Measurements from ENCODE around the gene CCDC88C. TPM values are rescaled to one million over a fixed set of nuclear protein-coding genes. Genes with fewer than 3 reads are reported as not detected.

The CCDC88C gene
- total and polyA plus RNA-seq, 8 donors: 26.2 to 41.8 (median 31.6) TPM

DNA sequence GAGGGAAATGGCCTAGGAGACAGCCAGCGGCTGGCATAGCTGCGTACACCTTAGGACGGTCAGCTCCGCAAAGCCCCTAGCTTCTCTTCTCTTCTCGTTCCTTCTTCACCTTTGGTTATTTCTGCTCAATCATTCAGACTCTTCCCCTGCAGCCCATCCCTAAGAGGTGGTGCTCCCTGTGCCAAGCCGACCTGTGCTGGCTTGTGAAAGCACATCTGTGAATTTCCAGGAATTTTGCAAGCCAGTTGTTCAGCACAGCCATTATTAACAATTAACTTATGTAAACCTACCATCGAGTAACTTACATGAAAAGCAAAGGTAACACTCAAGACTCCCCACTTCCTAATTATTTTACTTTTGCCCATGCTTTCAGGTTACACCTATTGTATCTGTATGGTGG, 152.2 kb downstream of the CCDC88C start:
- H3K4me3 ChIP-seq: no peak overlapping the region
- TF ChIP-seq, protein P1, sequence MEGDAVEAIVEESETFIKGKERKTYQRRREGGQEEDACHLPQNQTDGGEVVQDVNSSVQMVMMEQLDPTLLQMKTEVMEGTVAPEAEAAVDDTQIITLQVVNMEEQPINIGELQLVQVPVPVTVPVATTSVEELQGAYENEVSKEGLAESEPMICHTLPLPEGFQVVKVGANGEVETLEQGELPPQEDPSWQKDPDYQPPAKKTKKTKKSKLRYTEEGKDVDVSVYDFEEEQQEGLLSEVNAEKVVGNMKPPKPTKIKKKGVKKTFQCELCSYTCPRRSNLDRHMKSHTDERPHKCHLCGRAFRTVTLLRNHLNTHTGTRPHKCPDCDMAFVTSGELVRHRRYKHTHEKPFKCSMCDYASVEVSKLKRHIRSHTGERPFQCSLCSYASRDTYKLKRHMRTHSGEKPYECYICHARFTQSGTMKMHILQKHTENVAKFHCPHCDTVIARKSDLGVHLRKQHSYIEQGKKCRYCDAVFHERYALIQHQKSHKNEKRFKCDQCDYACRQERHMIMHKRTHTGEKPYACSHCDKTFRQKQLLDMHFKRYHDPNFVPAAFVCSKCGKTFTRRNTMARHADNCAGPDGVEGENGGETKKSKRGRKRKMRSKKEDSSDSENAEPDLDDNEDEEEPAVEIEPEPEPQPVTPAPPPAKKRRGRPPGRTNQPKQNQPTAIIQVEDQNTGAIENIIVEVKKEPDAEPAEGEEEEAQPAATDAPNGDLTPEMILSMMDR (IDR thresholded peaks at IDR 0.05): no peak
- intact Hi-C loops (cut with DNase I): no loop called here
- peaks cover 0 to 26% of the 10 kb centered on the region in 2 donors for H3K27me3 ChIP-seq
- H3K27ac ChIP-seq: no peak overlapping the region
- peaks cover 0 to 5% of the 10 kb centered on the region in 2 donors for H3K36me3 ChIP-seq
- no peaks in the 10 kb centered on the region for H3K9me3 ChIP-seq
- DNase-seq (no peak), ATAC-seq (no peak)
- peaks cover 0 to 17% of the 10 kb centered on the region in 2 donors for H3K4me1 ChIP-seq

DNA sequence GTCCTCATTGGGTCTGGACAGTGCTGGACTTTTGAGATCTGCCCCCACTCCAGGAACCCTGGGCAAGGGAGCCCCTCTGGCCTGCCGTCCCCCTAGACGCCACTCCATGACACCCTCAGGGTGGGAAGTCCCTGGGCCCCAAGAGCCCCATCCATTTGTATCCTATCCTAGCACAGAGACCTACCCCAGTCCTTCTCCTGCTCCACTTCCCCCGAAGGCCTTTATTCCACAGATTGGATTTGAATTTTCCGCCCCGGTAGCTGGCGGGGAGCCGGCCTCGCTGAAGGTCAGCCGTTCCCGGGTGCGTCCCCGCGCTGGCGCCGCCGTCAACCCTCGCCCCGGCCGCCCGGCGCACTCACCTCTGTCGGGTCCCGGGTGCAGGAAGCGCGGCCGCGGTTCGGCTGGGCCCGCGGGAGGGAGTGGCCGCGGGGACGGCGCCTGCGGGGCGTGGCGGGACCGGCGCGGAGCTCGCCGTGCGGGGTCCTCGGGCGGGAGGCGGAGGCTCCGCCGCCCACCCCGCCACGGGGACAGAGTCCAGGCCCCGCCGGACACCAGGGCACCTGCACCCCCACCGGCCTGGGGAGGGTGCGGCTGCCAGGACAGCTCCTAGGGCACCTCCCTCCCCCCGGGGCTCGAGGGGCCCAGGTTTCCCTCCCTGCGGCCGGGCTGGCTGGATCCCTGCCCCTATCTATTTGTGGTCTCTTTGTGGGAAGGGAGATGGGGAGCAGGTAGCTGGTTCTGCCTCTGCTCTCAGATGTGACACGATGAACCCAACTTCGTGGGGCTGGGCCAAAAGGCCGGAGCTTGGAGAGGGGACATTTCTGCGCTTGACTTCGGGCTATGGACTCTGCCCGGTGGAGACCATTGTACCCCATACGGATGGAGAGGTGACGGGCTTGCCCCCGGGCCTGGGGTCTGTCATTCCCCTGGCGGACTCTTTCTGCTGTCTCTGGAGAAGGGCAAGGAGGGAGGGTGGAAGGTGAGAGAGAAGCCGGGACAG, 153.2 kb downstream of the CCDC88C start:
- Histone ChIP-seq H3K27ac (peak overlapping the region in 1 of 2 donors; percentile 55), H3K9me3 (no peaks in the 10 kb centered on the region), H3K4me1 (peaks cover 0 to 10% of the 10 kb centered on the region in 2 donors), H3K4me3 (peak overlapping the region; percentile 33 to 37), H3K27me3 (peaks cover 0 to 26% of the 10 kb centered on the region in 2 donors), H3K36me3 (peaks cover 0 to under 1% of the 10 kb centered on the region in 2 donors)
- intact Hi-C loops (cut with DNase I): no loop called here
- TF ChIP-seq, protein P1 (IDR thresholded peaks at IDR 0.05): no peak
- peak; percentile 70 for ATAC-seq
- peak in 1 of 4 donors; percentile 90 for DNase-seq

DNA sequence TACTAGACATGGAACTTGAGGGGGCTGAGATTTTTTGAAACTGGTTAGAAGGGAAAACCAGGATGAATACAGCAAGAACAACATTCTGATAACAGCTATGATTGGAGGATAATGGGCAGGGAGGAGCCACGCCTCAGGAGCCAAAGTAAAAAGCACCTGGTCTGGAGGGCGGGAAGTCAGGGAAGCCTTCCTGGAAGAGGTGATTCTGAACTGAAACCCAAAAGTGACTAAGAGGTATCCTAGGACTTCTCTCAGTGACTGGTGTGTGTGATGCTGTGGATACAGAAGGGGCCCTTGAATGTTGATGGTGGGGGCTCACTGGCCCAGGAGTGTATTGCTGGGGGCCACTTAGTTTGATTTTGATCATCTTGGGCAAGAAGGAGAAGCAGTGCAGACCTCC, 154.3 kb downstream of the CCDC88C start:
- Histone ChIP-seq H3K9me3 (no peaks in the 10 kb centered on the region), H3K4me1 (peaks cover 0 to 8% of the 10 kb centered on the region in 2 donors), H3K36me3 (no peaks in the 10 kb centered on the region), H3K4me3 (peak overlapping the region in 1 of 2 donors; percentile 37), H3K27me3 (peaks cover 0 to 26% of the 10 kb centered on the region in 2 donors), H3K27ac (no peak overlapping the region)
- no peak for DNase-seq
- peak; percentile 9 for ATAC-seq
- intact Hi-C loops (cut with DNase I): no loop called here
- TF ChIP-seq, protein P1 (IDR thresholded peaks at IDR 0.05): no peak

DNA sequence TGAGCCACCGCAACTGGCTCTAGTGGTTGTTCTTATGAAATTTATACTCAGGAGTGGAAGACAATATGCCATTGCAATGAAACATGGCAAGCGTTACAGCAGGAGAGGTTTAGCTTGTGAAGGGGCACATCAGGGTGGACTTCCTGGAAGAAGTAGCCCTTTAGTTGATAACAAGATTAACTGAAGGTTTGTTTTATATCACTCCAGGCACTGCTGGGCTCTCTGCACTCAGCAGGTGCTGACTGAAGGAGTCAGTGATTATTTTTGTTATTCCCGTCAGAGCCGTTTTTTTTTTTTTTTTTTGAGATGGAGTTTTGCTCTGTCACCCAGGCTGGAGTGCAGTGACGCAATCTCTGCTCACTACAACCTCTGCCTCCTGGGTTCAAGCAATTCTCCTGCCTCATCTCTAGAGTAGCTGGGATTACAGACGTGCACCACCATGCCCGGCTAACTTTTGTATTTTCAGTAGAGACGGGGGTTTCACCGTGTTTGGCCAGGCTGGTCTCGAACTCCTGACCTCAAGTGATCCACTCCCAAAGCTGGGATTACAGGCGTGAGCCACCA, 155.6 kb downstream of the CCDC88C start:
- no peak overlapping the region for H3K4me3 ChIP-seq
- peak; percentile 28 for ATAC-seq

More for the DNA sequence above, 155.6 kb downstream of the CCDC88C start:
- H3K27ac ChIP-seq: no peak overlapping the region
- intact Hi-C loops (cut with DNase I): no loop called here
- no peak for DNase-seq
- H3K27me3 ChIP-seq: peaks cover 0 to 26% of the 10 kb centered on the region in 2 donors
- no peaks in the 10 kb centered on the region for H3K36me3 ChIP-seq
- peaks cover 0 to 20% of the 10 kb centered on the region in 2 donors for H3K4me1 ChIP-seq
- H3K9me3 ChIP-seq: no peaks in the 10 kb centered on the region
- TF ChIP-seq, protein P1 (IDR thresholded peaks at IDR 0.05): no peak

Data from left lung (tissue), 10 donors.